Muscle layer of duodenum (tissue), 2 donors: ENCODE measurements around the gene PDCD1.

Experiments
- H3K27ac ChIP-seq: one replicate; pipeline ENCODE4 v1.7.0; 2013; ENCODE audit warnings: mild to moderate bottlenecking, low read length
- H3K27me3 ChIP-seq: one replicate; pipeline ENCODE4 v1.7.0; 2013; ENCODE audit warnings: low read depth, mild to moderate bottlenecking, control low read depth, low read length
- H3K36me3 ChIP-seq, 2 donors: one replicate each; pipeline ENCODE4 v1.7.0; 2013; ENCODE audit warnings: low read length in 2 of 2, control low read depth in 1 of 2, mild to moderate bottlenecking in 1 of 2; ENCODE audit not compliant: insufficient read depth in 2 of 2, control insufficient read depth in 1 of 2
- H3K4me1 ChIP-seq, 2 donors: one replicate each; pipeline ENCODE4 v1.7.0; 2013; ENCODE audit warnings: low read length in 2 of 2, mild to moderate bottlenecking in 2 of 2, control low read depth in 1 of 2, moderate library complexity in 1 of 2; ENCODE audit not compliant: insufficient read depth in 2 of 2, control insufficient read depth in 1 of 2
- H3K4me3 ChIP-seq, 2 donors: one replicate each; pipeline ENCODE4 v1.7.0; 2013; ENCODE audit warnings: low read length in 2 of 2, low read depth in 1 of 2, mild to moderate bottlenecking in 1 of 2
- H3K9me3 ChIP-seq, 2 donors: one replicate each; pipeline ENCODE4 v1.7.0; 2013; ENCODE audit warnings: low read length in 2 of 2, control low read depth in 1 of 2, mild to moderate bottlenecking in 1 of 2; ENCODE audit not compliant: control insufficient read depth in 1 of 2
- donor health status: healthy.

The PDCD1 gene

GRCh38 chr2:241873803-241874110 is 15.1 kb upstream of the PDCD1 start:
- Histone ChIP-seq H3K9me3 (no peaks in the 10 kb centered on the region), H3K4me1 (no peaks in the 10 kb centered on the region), H3K36me3 (no peaks in the 10 kb centered on the region), H3K27me3 (no peaks in the 10 kb centered on the region), H3K4me3 (no peak overlapping the region), H3K27ac (no peak overlapping the region)

GRCh38 chr2:241873081-241873802 is 14.5 kb upstream of the PDCD1 start:
- H3K36me3 ChIP-seq, result no peaks in the 10 kb centered on the region
- no peak overlapping the region for H3K4me3 ChIP-seq
- H3K4me1 ChIP-seq, result no peaks in the 10 kb centered on the region
- no peak overlapping the region for H3K27ac ChIP-seq
- no peaks in the 10 kb centered on the region for H3K27me3 ChIP-seq
- no peaks in the 10 kb centered on the region for H3K9me3 ChIP-seq

GRCh38 chr2:241872313-241872642 is 13.6 kb upstream of the PDCD1 start:
- Histone ChIP-seq H3K27me3 (peaks cover 7% of the 10 kb centered on the region), H3K27ac (no peak overlapping the region), H3K36me3 (no peaks in the 10 kb centered on the region), H3K4me3 (no peak overlapping the region), H3K4me1 (no peaks in the 10 kb centered on the region), H3K9me3 (no peaks in the 10 kb centered on the region)

- no peaks in the 10 kb centered on the region for H3K4me1 ChIP-seq
- H3K27ac ChIP-seq, result no peak overlapping the region
These were observed 13.0 kb upstream of the PDCD1 start for GRCh38 chr2:241871538-241872312.

GRCh38 chr2:241870611-241871537 is 12.2 kb upstream of the PDCD1 start:
- no peak overlapping the region for H3K27ac ChIP-seq
- no peak overlapping the region for H3K4me3 ChIP-seq
- no peaks in the 10 kb centered on the region for H3K9me3 ChIP-seq
- no peaks in the 10 kb centered on the region for H3K36me3 ChIP-seq
- H3K27me3 ChIP-seq, result peaks cover 12% of the 10 kb centered on the region
- H3K4me1 ChIP-seq, result no peaks in the 10 kb centered on the region

More at GRCh38 chr2:241871538-241872312, 13.0 kb upstream of the PDCD1 start:
- no peak overlapping the region for H3K4me3 ChIP-seq
- H3K36me3 ChIP-seq, result no peaks in the 10 kb centered on the region
- H3K27me3 ChIP-seq, result peaks cover 10% of the 10 kb centered on the region
- no peaks in the 10 kb centered on the region for H3K9me3 ChIP-seq

- H3K36me3 ChIP-seq, result no peaks in the 10 kb centered on the region
- H3K27ac ChIP-seq, result no peak overlapping the region
- H3K9me3 ChIP-seq, result no peaks in the 10 kb centered on the region
- H3K27me3 ChIP-seq, result peaks cover 19% of the 10 kb centered on the region
- no peaks in the 10 kb centered on the region for H3K4me1 ChIP-seq
- H3K4me3 ChIP-seq, result no peak overlapping the region
These were observed 11.4 kb upstream of the PDCD1 start for GRCh38 chr2:241870081-241870541.

GRCh38 chr2:241869087-241869961 is 10.6 kb upstream of the PDCD1 start, which contains the start of gene RTP5:
TSS of gene RTP5 (plus strand) at chr2:241869729. CDS start at chr2:241869757, 28 bp downstream.
- Histone ChIP-seq H3K27me3 (peaks cover 27% of the 10 kb centered on the region), H3K27ac (no peak within 1 kb of the TSS), H3K9me3 (no peaks in the 10 kb centered on the region), H3K4me1 (no peaks in the 10 kb centered on the region), H3K4me3 (no peak within 1 kb of the TSS), H3K36me3 (no peaks in the 10 kb centered on the region)

- Histone ChIP-seq H3K4me3 (no peak overlapping the region), H3K27me3 (peaks cover 32% of the 10 kb centered on the region), H3K36me3 (no peaks in the 10 kb centered on the region), H3K4me1 (no peaks in the 10 kb centered on the region), H3K9me3 (no peaks in the 10 kb centered on the region), H3K27ac (no peak overlapping the region)
These were observed 10.0 kb upstream of the PDCD1 start for GRCh38 chr2:241868661-241869081.

GRCh38 chr2:241867776-241868420 is 9.2 kb upstream of the PDCD1 start:
- H3K27ac ChIP-seq, result no peak overlapping the region
- peaks cover 32% of the 10 kb centered on the region for H3K27me3 ChIP-seq
- no peaks in the 10 kb centered on the region for H3K36me3 ChIP-seq
- peaks cover 0 to 5% of the 10 kb centered on the region in 2 donors for H3K4me1 ChIP-seq
- no peak overlapping the region for H3K4me3 ChIP-seq
- no peaks in the 10 kb centered on the region for H3K9me3 ChIP-seq
